ENCODE measurements around the gene HTRA2. TPM values are rescaled to one million over a fixed set of nuclear protein-coding genes. Genes with fewer than 3 reads are reported as not detected.
A peak's percentile ranks its signal among the peaks of the same experiment; 100 is the strongest.
"Not testable (repeated sequence)": the region's sequence is repeated elsewhere in the genome, so short reads cannot be mapped to it uniquely, and the experiment has no call there.

The HTRA2 gene
- 49.9 and 53.9 TPM in 2 replicates for total RNA-seq (2014; rRNA removed; shearing (Covaris generic); ENCODE audit: low replicate concordance)

DNA sequence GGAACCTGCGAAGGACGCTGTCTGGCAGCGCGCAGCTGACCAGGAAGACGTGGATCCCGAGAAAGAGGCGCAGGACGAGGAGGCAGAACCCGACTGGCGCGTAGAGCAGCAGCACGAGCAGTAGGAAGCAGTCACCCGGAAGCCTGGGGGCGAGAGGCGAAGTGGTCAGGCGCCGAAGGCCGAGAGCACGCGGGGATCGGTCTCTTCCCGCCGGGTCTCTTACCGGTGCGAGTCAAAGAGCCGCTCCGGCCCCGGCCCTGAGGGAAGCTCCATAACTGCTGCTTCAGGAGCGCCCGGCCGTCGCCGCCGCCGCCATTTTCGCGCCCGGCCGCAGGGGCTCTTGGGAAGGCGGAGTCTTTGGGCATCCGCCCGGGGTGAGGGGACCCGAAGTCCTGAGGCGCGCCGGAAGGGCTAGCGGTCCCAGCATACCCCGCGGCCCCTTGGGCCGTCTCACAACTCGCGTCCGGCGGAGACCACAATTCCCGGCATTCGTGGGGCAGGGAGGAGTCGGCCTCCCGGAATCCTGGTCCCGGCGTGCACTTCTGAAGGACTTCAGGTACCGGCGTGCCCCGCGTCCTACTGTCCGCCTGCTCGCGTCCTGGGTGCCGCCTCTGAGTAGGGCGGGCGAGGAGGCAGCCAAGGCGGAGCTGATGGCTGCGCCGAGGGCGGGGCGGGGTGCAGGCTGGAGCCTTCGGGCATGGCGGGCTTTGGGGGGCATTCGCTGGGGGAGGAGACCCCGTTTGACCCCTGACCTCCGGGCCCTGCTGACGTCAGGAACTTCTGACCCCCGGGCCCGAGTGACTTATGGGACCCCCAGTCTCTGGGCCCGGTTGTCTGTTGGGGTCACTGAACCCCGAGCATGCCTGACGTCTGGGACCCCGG is at the start of gene HTRA2, which contains the start of gene AUP1:
HTRA2 (plus strand) TSS at position 577 of the 882 bp plus-strand sequence; CDS start at position 651, 74 bp downstream.
AUP1 (minus strand) TSS at position 350 of the 882 bp plus-strand sequence; CDS start at position 273, 77 bp downstream.
- Histone ChIP-seq H3K4me3 (peak within 1 kb of the TSS; percentile 99), H3K36me3 (peaks cover 67% of the 10 kb centered on the region), H3K27me3 (no peaks in the 10 kb centered on the region), H3K9me3 (peaks cover 4% of the 10 kb centered on the region; the same call in 1 of the 2 replicates)
- DNase-seq: peak; percentile 99

DNA sequence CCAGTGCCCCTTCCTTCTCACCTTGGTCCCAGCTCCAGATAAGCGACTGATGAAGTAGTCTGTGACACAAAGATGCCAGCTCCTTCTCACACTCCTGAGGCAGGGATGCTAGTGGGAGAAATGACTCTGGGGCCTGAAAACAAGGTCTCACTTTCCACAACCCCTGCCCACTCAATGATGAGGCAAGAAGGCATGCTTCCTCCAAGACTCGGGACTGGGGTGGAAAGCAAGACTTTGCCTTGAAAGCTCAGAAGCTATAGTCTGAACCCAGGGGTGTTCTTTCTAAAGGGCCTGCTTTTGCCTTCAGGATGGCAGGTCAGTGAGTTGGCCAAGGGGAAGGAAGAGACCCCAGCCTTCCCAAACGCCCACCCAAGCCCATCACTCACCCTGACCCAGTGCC is 48.3 kb upstream of the HTRA2 start:
- Histone ChIP-seq H3K9me3 (no peaks in the 10 kb centered on the region), H3K4me3 (peak overlapping the region; percentile 97), H3K27me3 (no peaks in the 10 kb centered on the region), H3K36me3 (peaks cover 17% of the 10 kb centered on the region)
- no peak for DNase-seq

DNA sequence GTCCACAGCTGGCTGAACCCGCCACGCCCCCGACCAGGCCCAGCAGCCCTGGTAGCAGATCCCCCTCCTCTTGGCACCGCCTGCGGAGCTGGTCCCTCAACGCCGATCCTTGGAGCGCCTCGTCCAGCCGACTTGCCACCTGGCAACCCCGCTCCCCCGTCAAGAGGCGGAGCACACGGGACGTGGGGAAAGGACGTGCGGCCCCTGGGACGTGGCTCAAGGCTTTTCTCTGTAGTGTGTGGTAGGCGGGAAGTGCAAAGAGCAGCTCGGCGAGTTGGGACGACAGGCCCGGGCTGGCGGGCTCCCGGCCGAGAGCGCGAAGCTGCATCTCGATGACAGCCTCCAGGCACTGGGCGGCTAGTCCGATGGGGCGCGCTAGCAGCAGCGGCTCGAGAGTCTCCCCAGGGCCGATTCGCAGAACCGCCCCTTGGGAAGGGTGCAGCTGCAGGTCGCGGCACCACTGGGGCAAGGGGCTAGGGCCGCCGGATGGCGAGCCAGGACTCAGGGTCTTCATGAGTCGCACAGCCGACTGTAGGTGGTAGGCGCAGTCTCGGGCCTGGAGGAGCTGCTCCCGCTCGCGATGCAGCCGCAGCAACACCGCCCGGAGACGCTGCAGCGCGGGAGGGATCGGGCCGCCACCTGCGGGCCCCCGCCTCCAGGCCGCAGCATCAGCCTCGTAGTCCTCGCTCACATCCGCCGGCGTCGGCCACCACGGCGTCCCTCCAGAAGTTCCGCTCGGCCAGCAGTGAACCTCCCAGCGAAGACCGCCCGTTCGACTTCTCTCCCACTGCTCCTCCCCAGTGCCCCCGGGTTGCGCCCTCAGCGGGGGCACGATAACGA is 47.6 kb upstream of the HTRA2 start:
- Histone ChIP-seq H3K9me3 (no peaks in the 10 kb centered on the region), H3K27me3 (no peaks in the 10 kb centered on the region), H3K36me3 (peaks cover 16% of the 10 kb centered on the region), H3K4me3 (peak overlapping the region; percentile 97)
- DNase-seq: peak; percentile 49

DNA sequence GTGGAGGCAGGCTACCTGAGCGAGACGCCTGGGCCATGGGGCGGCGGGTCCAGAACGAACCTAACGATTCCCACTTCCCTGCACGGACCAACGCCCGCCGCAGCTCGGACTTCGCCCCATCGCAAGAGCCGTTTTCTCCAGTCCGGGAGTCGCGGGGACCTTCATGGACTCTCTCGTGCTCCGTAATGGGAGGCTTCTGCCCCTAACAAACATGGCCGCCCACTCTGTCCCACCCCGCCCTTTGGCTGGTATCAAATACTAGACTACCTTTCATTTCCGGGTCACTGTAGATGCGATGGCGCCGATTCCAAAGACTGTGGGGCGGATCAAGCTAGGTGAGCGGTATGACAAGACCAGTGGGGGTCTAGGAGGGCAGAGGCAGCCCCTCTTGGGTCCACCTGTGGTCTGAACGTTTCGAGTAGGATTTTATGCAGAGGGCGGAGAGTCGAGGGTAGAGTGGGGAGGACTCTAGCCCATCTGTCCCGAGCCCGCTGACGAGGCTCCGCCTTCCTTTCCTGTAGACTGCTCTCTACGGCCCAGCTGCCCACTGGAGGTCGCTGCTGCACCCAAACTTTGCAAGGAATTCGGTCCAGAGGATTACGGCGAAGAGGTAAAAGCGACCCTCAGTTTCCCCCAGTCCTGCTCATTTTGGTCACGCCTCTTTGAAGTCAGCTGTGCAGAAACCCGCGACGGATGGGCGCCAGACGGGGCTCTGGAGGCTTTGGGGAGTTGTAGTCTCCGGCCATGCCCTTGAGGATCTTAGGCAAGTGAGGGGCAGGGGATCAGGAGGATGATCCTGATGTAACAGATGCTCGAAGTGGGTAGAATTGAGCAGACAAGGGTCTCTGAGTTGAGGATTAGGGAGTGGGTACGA is 46.7 kb upstream of the HTRA2 start, which contains the start of the genes CCDC142 and TTC31:
CCDC142 (minus strand) TSS at position 198 of the 874 bp plus-strand sequence; CDS start at position 37, 161 bp downstream.
TTC31 (plus strand) TSS at position 281 of the 874 bp plus-strand sequence; CDS start at position 296, 15 bp downstream.
- DNase-seq: peak; percentile 92
- Histone ChIP-seq H3K9me3 (no peaks in the 10 kb centered on the region), H3K4me3 (peak within 1 kb of the TSS; percentile 97), H3K27me3 (no peaks in the 10 kb centered on the region), H3K36me3 (peaks cover 11% of the 10 kb centered on the region)

DNA sequence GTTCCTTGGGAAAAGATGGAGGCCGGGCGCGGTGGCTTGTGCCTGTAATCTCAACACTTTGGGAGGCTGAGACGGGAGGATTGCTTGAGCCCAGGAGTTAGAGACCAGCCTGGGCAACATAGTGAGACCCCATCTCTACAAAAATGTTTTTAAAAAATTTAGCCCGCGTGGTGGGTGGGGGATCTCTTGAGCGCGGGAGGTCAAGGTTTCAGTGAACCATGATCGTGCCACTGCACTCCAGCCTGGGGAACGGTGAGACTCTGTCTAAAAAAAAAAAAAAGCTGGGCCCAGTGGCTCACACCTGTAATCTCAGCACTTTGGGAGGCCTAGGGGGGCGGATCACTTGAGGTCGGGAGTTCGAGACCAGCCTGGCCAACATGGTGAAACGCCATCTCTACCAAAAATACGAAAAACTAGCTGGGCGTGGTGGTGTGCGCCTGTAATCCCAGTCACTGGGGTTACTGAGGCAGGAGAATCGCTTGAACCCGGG is 46.0 kb upstream of the HTRA2 start:
- peak overlapping the region; percentile 97 for H3K4me3 ChIP-seq
- not testable (repeated sequence) for H3K9me3 ChIP-seq, H3K27me3 ChIP-seq, DNase-seq
- H3K36me3 ChIP-seq: peaks cover 11% of the 10 kb centered on the region

DNA sequence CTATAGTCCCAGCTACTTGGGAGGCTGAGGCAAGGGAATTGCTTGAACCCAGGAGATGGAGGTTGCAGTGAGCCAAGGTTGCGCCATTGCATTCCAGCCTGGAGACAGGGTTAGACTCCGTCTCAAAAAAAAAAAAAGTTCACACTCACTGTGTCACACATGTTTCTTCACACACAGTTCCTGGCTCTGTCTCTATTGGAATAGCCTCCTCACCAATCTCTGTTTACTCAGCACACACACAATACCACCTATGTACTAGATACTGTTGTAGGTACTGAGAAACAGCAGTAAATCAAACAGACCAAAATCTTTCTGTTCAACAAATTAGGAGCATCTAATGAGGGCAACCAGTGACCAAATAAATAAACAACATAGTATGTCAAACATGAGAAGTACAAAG is 43.6 kb upstream of the HTRA2 start:
- Histone ChIP-seq H3K4me3 (no peak overlapping the region), H3K27me3 (no peaks in the 10 kb centered on the region), H3K36me3 (no peaks in the 10 kb centered on the region; the same call in none of the 2 replicates), H3K9me3 (no peaks in the 10 kb centered on the region)
- DNase-seq: no peak

DNA sequence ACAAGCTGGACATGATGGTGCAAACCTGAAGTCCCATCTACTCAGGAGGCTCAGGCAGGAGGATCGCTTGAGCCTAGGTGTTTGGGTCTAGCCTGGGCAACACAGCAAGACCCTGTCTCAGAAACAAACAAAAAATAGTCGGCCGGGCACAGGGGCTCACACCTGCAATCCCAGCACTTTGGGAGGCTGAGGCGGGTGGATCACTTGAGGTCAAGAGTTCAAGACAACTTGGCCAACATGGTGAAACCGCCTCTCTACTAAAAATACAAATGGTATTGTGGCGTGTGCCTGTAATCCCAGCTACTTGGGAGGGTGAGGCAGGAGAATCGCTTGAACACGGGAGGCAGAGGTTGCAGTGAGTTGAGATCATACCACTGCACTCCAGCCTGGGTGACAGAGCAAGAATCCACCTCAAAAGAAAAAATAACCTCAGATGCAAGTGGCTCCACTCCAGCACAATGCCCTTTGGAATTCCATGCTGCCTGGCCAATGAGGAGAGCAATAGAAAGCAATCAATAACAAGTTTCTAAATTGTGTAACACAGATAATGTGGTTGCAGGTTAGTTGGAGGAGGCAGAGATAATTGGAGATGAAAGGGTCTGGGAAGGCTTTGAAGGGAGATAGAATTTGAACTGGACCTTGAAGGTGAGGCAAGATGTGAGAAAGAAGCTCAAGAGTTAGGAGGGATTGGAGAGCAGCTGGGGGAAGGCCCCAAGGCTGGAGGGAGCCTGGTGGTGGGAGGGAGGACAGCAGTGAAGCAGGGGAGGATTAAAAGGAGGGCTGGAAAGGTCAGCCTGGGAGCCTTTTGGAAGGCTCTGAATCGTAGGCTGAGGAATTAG is 40.9 kb upstream of the HTRA2 start:
- peaks cover 16% of the 10 kb centered on the region for H3K36me3 ChIP-seq

DNA sequence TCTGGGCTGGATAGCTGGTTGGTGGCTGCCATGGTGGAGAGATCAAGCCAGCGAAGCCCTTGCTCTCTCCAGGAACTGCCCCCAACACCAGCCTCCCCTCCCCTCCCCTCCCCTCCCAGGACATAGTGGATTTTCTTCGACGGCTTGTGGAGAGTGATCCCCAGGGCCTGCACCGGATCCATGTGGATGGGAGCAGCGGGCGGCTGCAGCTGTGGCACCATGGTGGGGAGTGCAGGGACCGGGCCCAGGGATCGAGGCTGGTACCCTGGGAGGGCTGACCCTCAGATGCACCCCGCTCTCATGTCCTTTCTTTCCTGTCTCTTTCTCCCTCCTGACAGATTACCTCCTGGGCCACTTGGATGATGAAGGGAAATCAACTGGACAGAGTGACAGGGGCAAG is 39.8 kb upstream of the HTRA2 start:
- H3K4me3 ChIP-seq: no peak overlapping the region
- DNase-seq: no peak
- H3K36me3 ChIP-seq: peaks cover 16% of the 10 kb centered on the region

More for the DNA sequence above, 40.9 kb upstream of the HTRA2 start:
- DNase-seq: no peak
- Histone ChIP-seq H3K27me3 (no peaks in the 10 kb centered on the region), H3K9me3 (no peaks in the 10 kb centered on the region), H3K4me3 (no peak overlapping the region)

DNA sequence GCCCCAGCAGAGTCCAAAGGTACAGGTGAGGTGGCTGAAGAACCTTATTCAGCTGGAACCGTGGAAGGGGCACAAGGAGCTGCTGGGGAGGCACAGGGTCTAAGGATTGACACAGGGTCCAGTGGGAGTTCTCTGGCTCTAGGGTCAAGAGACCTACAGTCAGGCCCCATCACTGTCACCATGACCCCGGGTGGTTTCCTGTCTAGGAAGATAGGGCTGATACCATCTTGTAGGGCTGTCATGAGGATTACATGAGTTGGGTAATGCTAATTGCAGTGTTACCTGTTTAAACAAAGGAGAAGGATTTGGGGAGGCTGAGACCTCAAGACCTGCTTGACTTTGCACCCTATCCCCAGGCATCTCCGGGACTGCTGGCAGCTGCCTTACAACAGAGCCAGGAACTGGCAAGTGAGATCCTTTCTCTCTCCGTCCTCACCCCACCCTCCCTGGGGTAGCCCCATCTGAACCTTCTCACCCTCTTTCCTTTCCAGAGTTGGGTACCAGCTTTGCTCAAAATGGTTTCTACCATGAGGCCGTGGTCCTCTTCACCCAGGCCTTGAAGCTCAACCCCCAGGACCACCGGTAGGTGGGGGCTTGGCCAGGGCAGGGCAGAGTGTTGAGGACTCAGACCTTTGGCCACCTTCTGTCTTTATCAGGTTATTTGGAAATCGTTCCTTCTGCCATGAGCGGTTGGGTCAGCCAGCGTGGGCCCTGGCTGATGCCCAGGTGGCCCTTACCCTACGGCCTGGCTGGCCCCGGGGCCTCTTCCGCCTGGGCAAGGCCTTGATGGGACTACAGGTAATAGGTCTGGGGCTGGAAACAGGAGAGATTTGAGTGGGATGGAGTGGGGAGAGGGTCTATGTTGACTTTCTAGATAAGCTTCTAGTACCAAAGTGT is 37.8 kb upstream of the HTRA2 start:
- no peak for DNase-seq
- no peaks in the 10 kb centered on the region for H3K9me3 ChIP-seq
- H3K4me3 ChIP-seq: no peak overlapping the region
- no peaks in the 10 kb centered on the region for H3K27me3 ChIP-seq
- H3K36me3 ChIP-seq: peaks cover 16% of the 10 kb centered on the region

More for the DNA sequence above, 39.8 kb upstream of the HTRA2 start:
- H3K27me3 ChIP-seq: no peaks in the 10 kb centered on the region
- H3K9me3 ChIP-seq: no peaks in the 10 kb centered on the region

DNA sequence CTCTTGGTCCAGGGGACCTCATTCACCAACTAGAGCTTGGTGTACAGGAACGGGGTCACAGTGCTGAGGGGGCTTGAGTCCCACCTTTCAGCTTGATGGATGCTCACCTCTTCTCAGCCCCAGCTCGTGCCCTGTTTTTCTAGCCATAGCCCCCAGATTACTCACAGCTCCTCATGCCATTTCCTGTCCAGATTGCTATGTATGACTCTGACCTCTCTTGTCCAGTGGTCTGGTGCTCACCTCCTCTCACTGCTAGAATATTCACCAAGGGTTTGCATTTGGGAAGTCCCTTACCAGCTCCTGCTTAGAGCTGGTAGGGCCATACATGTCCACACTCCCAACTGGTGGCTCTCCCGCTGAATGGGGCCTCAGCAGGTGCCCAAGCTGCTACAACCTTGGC is 36.2 kb upstream of the HTRA2 start:
- Histone ChIP-seq H3K9me3 (no peaks in the 10 kb centered on the region), H3K36me3 (peaks cover 16% of the 10 kb centered on the region), H3K4me3 (no peak overlapping the region), H3K27me3 (no peaks in the 10 kb centered on the region)
- DNase-seq: no peak

DNA sequence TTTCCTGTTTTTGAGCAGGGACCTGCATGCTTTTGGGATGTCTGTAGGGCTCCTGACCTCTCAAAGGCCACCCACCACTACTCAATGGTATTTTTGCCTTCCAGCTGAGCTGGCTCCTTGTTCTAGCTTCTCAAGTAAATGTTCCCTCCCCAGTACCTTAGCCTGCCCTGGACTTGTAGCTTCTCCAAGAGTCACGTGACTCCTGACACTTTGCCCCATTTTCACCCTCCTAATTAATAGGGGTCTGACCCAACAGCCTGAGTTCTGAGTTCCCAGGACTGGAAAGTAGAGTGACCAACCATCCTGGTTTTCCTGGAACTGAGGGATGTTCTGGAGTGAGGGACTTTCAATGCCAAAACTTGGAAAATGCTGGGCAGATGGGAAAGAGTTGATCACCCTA is 34.3 kb upstream of the HTRA2 start:
- H3K36me3 ChIP-seq: peaks cover 16% of the 10 kb centered on the region
- no peak overlapping the region for H3K4me3 ChIP-seq
- H3K27me3 ChIP-seq: no peaks in the 10 kb centered on the region
- H3K9me3 ChIP-seq: no peaks in the 10 kb centered on the region
- no peak for DNase-seq

DNA sequence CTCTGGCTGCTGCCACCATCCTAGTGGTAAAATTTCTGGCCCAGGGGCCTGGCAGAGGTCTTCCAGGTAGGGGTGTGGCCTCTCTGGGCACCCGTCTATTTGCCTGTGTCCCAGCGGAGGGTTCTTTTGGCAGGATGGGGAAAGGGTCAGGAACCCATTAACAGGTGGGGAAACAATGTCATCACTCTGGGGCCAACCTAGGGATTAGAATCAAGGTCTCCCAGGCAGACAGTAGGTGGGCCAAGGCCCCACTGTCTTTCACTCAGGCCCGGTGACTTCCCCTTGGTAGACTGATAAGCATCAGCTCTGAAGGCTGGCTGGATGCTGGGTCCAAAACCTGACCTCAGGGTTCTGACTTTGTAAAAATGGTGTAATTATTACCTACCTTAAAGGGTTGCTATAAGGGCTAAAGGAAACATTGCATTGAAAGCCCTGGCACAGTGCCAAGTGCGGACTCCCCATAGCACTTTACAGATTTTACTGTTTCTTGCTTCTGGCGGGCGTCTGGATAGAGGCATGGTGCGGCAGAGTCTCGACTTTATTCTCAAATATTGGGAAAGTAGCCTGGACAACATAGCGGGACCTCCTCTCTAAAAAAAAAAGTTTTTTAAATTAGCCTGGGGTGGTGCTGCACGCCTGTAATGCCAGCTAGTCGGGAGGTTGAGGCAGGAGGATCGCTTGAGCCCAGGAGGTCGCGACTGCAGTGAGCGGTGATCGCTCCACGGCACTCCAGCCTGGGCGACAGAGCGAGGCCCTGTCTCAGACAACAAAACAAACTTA is 32.5 kb upstream of the HTRA2 start:
- no peak for DNase-seq
- Histone ChIP-seq H3K27me3 (no peaks in the 10 kb centered on the region), H3K36me3 (peaks cover 7% of the 10 kb centered on the region), H3K9me3 (no peaks in the 10 kb centered on the region), H3K4me3 (no peak overlapping the region)

DNA sequence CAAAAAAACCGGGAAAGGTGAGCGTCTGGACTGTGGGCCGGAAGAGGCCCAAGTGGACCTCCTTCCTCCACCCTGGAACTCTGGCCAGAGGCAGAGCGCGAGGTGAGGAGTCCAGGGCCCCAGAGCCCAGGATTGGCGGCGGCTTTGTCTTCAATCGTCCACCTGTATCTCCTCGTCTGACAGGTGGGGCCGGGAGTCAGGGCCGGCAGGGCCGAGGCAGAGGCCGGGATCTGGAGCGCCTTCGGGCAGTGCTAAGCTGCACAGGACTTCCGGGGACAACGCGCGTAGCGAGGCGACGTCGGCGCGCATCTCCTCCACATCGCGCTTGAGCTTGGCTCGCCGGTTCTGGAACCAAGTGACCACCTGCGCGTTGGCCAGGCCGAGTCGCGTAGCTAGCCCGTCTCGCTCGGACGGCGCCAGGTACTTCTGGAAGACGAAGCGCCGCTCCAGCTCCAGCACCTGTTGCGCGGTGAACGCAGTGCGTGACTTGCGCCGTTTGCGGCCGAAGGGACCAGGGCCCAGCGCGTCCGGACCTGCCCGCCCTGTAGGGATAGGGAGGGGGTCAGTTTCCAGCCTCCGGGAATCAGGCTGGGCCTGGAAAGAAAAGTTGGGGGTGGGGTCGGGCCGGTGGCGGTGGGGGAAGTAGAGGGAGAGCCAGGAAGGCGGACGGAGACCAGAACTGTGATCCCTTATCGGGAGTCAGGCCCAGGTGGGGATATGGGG is 31.8 kb upstream of the HTRA2 start:
- no peaks in the 10 kb centered on the region for H3K9me3 ChIP-seq
- no peaks in the 10 kb centered on the region for H3K27me3 ChIP-seq
- DNase-seq: no peak
- H3K4me3 ChIP-seq: no peak overlapping the region
- H3K36me3 ChIP-seq: peaks cover 3% of the 10 kb centered on the region

Measured in MG63 (cell line).